ENCODE results near the gene PRRT4. TPM values are rescaled to one million over a fixed set of nuclear protein-coding genes. Genes with fewer than 3 reads are reported as not detected.

Gene PRRT4
- total RNA-seq, 2 donors from 2014 or later, result 0.14 to 0.70 TPM

- no peak overlapping the region for H3K4me3 Mint-ChIP-seq
- peaks cover 0 to 2% of the 10 kb centered on the region in 2 donors for H3K36me3 Mint-ChIP-seq (ENCODE audit: insufficient read depth in 2 of 2)
- peaks cover 43% of the 10 kb centered on the region for H3K27me3 Mint-ChIP-seq (ENCODE audit: low read depth)
- no peak overlapping the region for H3K27ac Mint-ChIP-seq
- ATAC-seq (replicated peaks in 1 of 2) (no peak), DNase-seq (no peak)
- peaks cover 23% of the 10 kb centered on the region for H3K4me1 Mint-ChIP-seq (ENCODE audit: low read depth)
- no peaks in the 10 kb centered on the region for H3K9me3 Mint-ChIP-seq
These were observed 3.3 kb downstream of the PRRT4 start for GRCh38 chr7:128358233-128358632.

- DNase-seq, result no peak
- ATAC-seq (replicated peaks in 1 of 2), result no peak
- no peaks in the 10 kb centered on the region for H3K9me3 Mint-ChIP-seq
These were observed 4.3 kb downstream of the PRRT4 start for GRCh38 chr7:128357217-128357613.

GRCh38 chr7:128356546-128357216 lies 4.8 kb downstream of the PRRT4 start:
- peaks cover 8% of the 10 kb centered on the region for H3K4me1 Mint-ChIP-seq (ENCODE audit: low read depth)
- H3K27ac Mint-ChIP-seq, result no peak overlapping the region
- H3K4me3 Mint-ChIP-seq, result no peak overlapping the region
- no peak for ATAC-seq (replicated peaks in 1 of 2)
- peaks cover 0 to 3% of the 10 kb centered on the region in 2 donors for H3K36me3 Mint-ChIP-seq (ENCODE audit: insufficient read depth in 2 of 2)
- no peak for DNase-seq
- peaks cover 42% of the 10 kb centered on the region for H3K27me3 Mint-ChIP-seq (ENCODE audit: low read depth)
- no peaks in the 10 kb centered on the region for H3K9me3 Mint-ChIP-seq

More at GRCh38 chr7:128357217-128357613, 4.3 kb downstream of the PRRT4 start:
- H3K4me1 Mint-ChIP-seq (ENCODE audit: low read depth), result peaks cover 13% of the 10 kb centered on the region
- peaks cover 0 to 5% of the 10 kb centered on the region in 2 donors for H3K36me3 Mint-ChIP-seq (ENCODE audit: insufficient read depth in 2 of 2)
- no peak overlapping the region for H3K4me3 Mint-ChIP-seq
- H3K27me3 Mint-ChIP-seq (ENCODE audit: low read depth), result peaks cover 47% of the 10 kb centered on the region
- H3K27ac Mint-ChIP-seq, result no peak overlapping the region

GRCh38 chr7:128353610-128354009 lies 7.9 kb downstream of the PRRT4 start:
- H3K27ac Mint-ChIP-seq, result no peak overlapping the region
- H3K4me1 Mint-ChIP-seq (ENCODE audit: low read depth), result no peaks in the 10 kb centered on the region
- peaks cover 0 to 3% of the 10 kb centered on the region in 2 donors for H3K36me3 Mint-ChIP-seq (ENCODE audit: insufficient read depth in 2 of 2)
- ATAC-seq (replicated peaks in 1 of 2), result no peak
- peaks cover 50% of the 10 kb centered on the region for H3K27me3 Mint-ChIP-seq (ENCODE audit: low read depth)
- no peak overlapping the region for H3K4me3 Mint-ChIP-seq
- no peaks in the 10 kb centered on the region for H3K9me3 Mint-ChIP-seq
- DNase-seq, result no peak

GRCh38 chr7:128353189-128353588 lies 8.3 kb downstream of the PRRT4 start:
- DNase-seq (no peak), ATAC-seq (replicated peaks in 1 of 2) (no peak)
- H3K4me1 Mint-ChIP-seq (ENCODE audit: low read depth), result no peaks in the 10 kb centered on the region
- peaks cover 0 to 3% of the 10 kb centered on the region in 2 donors for H3K36me3 Mint-ChIP-seq (ENCODE audit: insufficient read depth in 2 of 2)
- peak overlapping the region; percentile 26 to 29 for H3K4me3 Mint-ChIP-seq
- peaks cover 50% of the 10 kb centered on the region for H3K27me3 Mint-ChIP-seq (ENCODE audit: low read depth)
- H3K27ac Mint-ChIP-seq, result no peak overlapping the region
- no peaks in the 10 kb centered on the region for H3K9me3 Mint-ChIP-seq

- H3K27ac Mint-ChIP-seq, result no peak overlapping the region
- H3K27me3 Mint-ChIP-seq (ENCODE audit: low read depth), result peaks cover 52% of the 10 kb centered on the region
- no peaks in the 10 kb centered on the region for H3K4me1 Mint-ChIP-seq (ENCODE audit: low read depth)
- peak overlapping the region; percentile 26 to 29 for H3K4me3 Mint-ChIP-seq
- H3K36me3 Mint-ChIP-seq (ENCODE audit: insufficient read depth in 2 of 2), result peaks cover 0 to 3% of the 10 kb centered on the region in 2 donors
- H3K9me3 Mint-ChIP-seq, result no peaks in the 10 kb centered on the region
- DNase-seq (no peak), ATAC-seq (replicated peaks in 1 of 2) (no peak)
These were observed 8.9 kb downstream of the PRRT4 start for GRCh38 chr7:128352636-128353035.

GRCh38 chr7:128352153-128352537 lies 9.3 kb downstream of the PRRT4 start:
- no peaks in the 10 kb centered on the region for H3K9me3 Mint-ChIP-seq
- peaks cover 57% of the 10 kb centered on the region for H3K27me3 Mint-ChIP-seq (ENCODE audit: low read depth)
- peaks cover 0 to 3% of the 10 kb centered on the region in 2 donors for H3K36me3 Mint-ChIP-seq (ENCODE audit: insufficient read depth in 2 of 2)
- no peak overlapping the region for H3K4me3 Mint-ChIP-seq
- H3K27ac Mint-ChIP-seq, result no peak overlapping the region
- ATAC-seq (replicated peaks in 1 of 2) (peak; percentile 44 to 64), DNase-seq (peak; percentile 51 to 56)
- no peaks in the 10 kb centered on the region for H3K4me1 Mint-ChIP-seq (ENCODE audit: low read depth)

GRCh38 chr7:128351296-128352152 lies 10.0 kb downstream of the PRRT4 start:
- peak in 1 of 2 donors; percentile 12 for DNase-seq
- ATAC-seq (replicated peaks in 1 of 2), result peak; percentile 39 to 52
- Mint-ChIP-seq H3K9me3 (no peaks in the 10 kb centered on the region), H3K27me3 (ENCODE audit: low read depth) (peaks cover 57% of the 10 kb centered on the region), H3K36me3 (ENCODE audit: insufficient read depth in 2 of 2) (peaks cover 0 to 3% of the 10 kb centered on the region in 2 donors), H3K27ac (no peak overlapping the region), H3K4me3 (no peak overlapping the region), H3K4me1 (ENCODE audit: low read depth) (no peaks in the 10 kb centered on the region)

GRCh38 chr7:128350708-128351295 lies 10.7 kb downstream of the PRRT4 start:
- Mint-ChIP-seq H3K9me3 (no peaks in the 10 kb centered on the region), H3K27ac (no peak overlapping the region), H3K4me1 (ENCODE audit: low read depth) (no peaks in the 10 kb centered on the region), H3K27me3 (ENCODE audit: low read depth) (peaks cover 56% of the 10 kb centered on the region), H3K36me3 (ENCODE audit: insufficient read depth in 2 of 2) (peaks cover 0 to 3% of the 10 kb centered on the region in 2 donors), H3K4me3 (peak overlapping the region; percentile 4 to 24)
- ATAC-seq (replicated peaks in 1 of 2) (no peak), DNase-seq (no peak)

GRCh38 chr7:128349466-128349825 lies 12.0 kb downstream of the PRRT4 start:
- DNase-seq, result no peak
- H3K4me3 Mint-ChIP-seq, result no peak overlapping the region
- H3K36me3 Mint-ChIP-seq (ENCODE audit: insufficient read depth in 2 of 2), result peaks cover 0 to 3% of the 10 kb centered on the region in 2 donors
- no peak overlapping the region for H3K27ac Mint-ChIP-seq
- no peaks in the 10 kb centered on the region for H3K4me1 Mint-ChIP-seq (ENCODE audit: low read depth)
- H3K27me3 Mint-ChIP-seq (ENCODE audit: low read depth), result peaks cover 52% of the 10 kb centered on the region
- no peak for ATAC-seq (replicated peaks in 1 of 2)
- no peaks in the 10 kb centered on the region for H3K9me3 Mint-ChIP-seq

GRCh38 chr7:128347647-128348097 lies 13.8 kb downstream of the PRRT4 start:
- no peaks in the 10 kb centered on the region for H3K9me3 Mint-ChIP-seq
- ATAC-seq (replicated peaks in 1 of 2) (peak; percentile 22 to 39), DNase-seq (peak; percentile 68 to 70)
- H3K4me3 Mint-ChIP-seq, result no peak overlapping the region
- peaks cover 37% of the 10 kb centered on the region for H3K27me3 Mint-ChIP-seq (ENCODE audit: low read depth)
- H3K36me3 Mint-ChIP-seq (ENCODE audit: insufficient read depth in 2 of 2), result no peaks in the 10 kb centered on the region
- H3K4me1 Mint-ChIP-seq (ENCODE audit: low read depth), result peaks cover 5% of the 10 kb centered on the region
- H3K27ac Mint-ChIP-seq, result no peak overlapping the region

- Mint-ChIP-seq H3K9me3 (no peaks in the 10 kb centered on the region), H3K27ac (no peak overlapping the region), H3K4me3 (peak overlapping the region in 1 of 2 donors; percentile 53), H3K27me3 (ENCODE audit: low read depth) (peaks cover 23% of the 10 kb centered on the region), H3K36me3 (ENCODE audit: insufficient read depth in 2 of 2) (no peaks in the 10 kb centered on the region), H3K4me1 (ENCODE audit: low read depth) (peaks cover 23% of the 10 kb centered on the region)
- DNase-seq (no peak), ATAC-seq (replicated peaks in 1 of 2) (no peak)
These were observed 17.1 kb downstream of the PRRT4 start for GRCh38 chr7:128344431-128344774.

Data from activated T-cell treated with anti-CD3 and anti-CD28 coated beads, Interleukin-2, amount 50 U/mL, for 72 hours (primary cell).